Umbilical cord (tissue), 2 donors: ENCODE measurements around the gene ACOT4. TPM values are rescaled to one million over a fixed set of nuclear protein-coding genes. Genes with fewer than 3 reads are reported as not detected.
"Not testable (repeated sequence)": the region's sequence is repeated elsewhere in the genome, so short reads cannot be mapped to it uniquely, and the experiment has no call there.

ENCODE experiments used
- DNase-seq: peaks from one replicate; pipeline ENCODE4 v3.0.0-alpha.2; 2015; ENCODE audit warnings: low spot score
- total RNA-seq: library from RNA; depleted of rRNA; stranded (reverse); fragments of >200 nt; gene quantifications from one replicate; pipeline ENCODE4 v1.2.3, GENCODE V29; 2014; ENCODE audit warnings: low replicate concordance; ENCODE audit not compliant: insufficient read depth

ACOT4 gene, protein sequence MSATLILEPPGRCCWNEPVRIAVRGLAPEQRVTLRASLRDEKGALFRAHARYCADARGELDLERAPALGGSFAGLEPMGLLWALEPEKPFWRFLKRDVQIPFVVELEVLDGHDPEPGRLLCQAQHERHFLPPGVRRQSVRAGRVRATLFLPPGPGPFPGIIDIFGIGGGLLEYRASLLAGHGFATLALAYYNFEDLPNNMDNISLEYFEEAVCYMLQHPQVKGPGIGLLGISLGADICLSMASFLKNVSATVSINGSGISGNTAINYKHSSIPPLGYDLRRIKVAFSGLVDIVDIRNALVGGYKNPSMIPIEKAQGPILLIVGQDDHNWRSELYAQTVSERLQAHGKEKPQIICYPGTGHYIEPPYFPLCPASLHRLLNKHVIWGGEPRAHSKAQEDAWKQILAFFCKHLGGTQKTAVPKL
- 4.3 TPM for total RNA-seq

DNA sequence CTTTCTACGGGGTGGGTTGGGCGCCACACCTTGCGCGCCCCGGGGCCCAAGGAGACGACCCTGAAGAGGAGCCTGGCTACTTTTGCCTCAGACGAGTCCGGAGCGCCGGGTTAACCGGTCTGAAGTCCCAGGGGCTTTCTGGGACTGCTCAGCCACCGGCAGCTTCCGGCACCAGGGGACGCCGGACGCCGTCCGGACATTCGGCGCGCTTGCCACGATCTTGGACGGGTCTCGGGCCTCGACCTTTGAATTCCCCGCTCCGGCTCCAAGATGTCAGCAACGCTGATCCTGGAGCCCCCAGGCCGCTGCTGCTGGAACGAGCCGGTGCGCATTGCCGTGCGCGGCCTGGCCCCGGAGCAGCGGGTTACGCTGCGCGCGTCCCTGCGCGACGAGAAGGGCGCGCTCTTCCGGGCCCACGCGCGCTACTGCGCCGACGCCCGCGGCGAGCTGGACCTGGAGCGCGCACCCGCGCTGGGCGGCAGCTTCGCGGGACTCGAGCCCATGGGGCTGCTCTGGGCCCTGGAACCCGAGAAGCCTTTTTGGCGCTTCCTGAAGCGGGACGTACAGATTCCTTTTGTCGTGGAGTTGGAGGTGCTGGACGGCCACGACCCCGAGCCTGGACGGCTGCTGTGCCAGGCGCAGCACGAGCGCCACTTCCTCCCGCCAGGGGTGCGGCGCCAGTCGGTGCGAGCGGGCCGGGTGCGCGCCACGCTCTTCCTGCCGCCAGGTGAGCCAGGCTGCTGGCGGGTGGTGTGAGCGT lies at the start of gene ACOT4:
Gene ACOT4 (plus strand): TSS at position 184 of the 760 bp plus-strand sequence. CDS start 87 bp downstream, at position 271.
- peak; percentile 36 for DNase-seq

DNA sequence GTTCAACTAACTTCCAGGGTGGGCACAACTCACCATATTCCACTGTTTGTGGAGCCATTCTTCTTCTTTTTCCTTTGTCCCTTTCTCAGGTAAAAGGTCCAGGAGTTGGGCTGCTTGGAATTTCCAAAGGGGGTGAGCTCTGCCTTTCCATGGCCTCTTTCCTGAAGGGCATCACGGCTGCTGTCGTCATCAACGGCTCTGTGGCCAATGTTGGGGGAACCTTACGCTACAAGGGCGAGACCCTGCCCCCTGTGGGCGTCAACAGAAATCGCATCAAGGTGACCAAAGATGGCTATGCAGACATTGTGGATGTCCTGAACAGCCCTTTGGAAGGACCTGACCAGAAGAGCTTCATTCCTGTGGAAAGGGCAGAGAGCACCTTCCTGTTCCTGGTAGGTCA lies 48.7 kb upstream of the ACOT4 start:
- not testable (repeated sequence) for DNase-seq

DNA sequence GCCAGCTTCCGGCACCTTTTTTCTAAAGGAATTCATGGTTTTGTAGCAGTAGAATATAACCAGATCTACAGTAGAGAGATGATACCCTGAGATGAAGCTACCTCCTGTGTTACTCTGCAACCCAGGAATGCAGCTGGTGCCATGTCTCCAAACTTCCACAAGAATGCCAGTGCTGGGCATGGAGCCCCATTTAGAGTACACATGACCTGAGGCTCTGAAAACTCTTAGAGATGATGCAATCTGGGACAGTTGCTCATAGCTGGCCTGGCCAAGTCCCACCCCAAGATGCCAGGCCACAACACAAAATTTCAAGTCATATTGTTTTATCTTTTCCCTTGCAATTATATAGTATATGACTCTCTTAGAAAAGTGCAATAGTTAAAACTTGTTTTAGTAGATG lies 46.3 kb upstream of the ACOT4 start:
- not testable (repeated sequence) for DNase-seq

DNA sequence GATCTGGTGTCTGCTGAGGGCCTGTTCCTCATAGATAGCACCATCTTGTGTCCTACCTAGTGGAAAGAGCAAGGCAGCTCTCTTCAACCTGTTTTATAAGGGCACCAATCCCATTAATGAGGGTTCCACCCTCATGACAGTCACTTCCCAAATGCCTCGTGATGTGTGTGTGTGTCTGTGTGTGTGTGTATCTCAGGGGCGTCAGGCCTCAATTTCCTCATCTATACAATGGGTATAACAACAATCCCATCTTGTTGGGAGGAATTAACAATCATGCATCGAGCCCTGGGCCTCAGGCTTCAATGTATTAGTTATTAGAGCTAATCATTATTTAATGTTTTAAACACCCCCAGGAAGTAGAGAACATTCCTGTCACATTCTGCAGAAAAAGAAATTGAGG lies 42.6 kb upstream of the ACOT4 start:
- DNase-seq, result not testable (repeated sequence)

DNA sequence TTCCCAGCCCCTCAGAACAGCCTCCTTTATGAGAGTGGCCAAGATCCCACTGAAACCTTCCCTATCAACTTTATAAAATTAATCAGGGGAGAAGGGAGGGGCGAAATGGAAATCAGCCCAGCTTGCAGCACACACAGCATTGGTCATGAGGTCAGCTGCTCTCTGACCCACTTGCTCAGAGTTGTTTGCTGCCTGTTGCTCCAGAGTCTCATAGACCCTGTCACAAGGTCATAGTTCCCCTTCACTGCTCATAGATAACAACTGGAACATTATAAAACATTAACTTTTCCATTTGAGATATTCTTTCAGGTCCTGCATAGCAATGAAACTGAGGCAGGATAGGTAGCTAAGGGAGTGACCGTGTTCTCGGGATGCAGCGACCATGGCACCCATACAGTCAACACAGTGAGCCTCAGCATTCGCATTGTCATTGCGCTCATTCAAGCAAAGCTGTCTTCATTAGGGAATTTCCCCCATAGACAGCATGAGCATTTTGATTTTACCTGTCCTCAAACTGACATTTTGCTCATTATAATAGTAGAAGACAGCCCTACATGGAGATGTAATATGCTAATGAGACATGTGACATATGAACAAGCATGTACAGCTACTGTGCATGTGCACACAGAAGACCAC lies 41.7 kb upstream of the ACOT4 start:
- DNase-seq, result not testable (repeated sequence)

DNA sequence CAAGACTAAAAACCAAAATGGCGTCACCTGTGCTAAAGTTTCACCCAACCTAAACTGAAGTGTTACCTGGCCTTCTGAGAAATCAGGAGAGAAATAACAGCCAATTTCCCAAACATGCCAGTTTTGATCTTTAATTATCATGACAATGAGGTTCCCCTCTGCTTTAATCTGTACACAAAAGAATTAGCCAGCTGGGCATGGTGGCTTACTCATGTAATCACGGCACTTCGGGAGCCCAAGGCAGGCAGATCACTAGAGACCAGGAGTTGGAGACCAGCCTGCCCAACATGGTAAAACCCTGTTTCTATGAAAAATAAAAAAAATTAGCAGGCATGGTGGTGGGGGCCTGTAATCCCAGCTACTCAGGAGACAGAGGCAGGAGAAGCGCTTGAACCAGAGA lies 37.8 kb upstream of the ACOT4 start:
- no peak for DNase-seq

DNA sequence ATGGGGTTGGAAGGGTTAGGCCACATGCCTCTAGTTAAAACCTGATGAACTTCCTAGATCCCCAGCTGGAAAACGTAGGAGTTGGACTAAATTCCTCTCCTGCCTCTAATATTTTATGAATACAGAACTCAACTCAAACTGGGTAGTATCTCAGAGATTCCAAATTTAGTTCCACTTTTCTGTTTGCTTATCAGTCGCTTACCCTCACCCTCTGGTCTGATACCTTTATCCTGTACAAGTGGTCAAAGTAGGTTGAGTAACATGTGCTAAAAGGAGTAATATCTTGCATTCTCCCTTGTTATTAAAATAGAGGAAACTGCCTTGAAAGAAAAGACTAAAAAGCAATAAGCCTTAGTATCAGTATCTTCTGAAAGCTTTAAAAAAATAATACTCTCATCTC lies 34.5 kb upstream of the ACOT4 start:
- DNase-seq, result not testable (repeated sequence)

DNA sequence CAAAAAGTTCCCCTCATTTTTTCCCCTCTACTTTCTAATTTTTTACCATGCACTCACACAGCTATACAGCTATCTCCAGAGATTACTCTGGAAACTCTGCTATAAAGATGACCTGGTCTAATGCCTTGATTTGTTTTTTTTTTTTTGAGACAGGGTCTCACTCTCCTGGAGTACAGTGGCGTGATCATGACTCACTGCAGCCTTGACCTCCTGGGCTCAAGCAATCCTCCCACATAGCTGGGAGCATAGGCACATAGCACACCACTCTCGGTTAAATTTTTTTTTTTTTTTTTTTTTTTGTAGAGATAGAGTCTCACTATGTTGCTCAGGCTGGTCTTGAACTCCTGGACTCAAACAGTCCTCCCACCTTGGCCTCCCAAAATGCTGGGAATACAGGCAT lies 33.4 kb upstream of the ACOT4 start:
- not testable (repeated sequence) for DNase-seq

DNA sequence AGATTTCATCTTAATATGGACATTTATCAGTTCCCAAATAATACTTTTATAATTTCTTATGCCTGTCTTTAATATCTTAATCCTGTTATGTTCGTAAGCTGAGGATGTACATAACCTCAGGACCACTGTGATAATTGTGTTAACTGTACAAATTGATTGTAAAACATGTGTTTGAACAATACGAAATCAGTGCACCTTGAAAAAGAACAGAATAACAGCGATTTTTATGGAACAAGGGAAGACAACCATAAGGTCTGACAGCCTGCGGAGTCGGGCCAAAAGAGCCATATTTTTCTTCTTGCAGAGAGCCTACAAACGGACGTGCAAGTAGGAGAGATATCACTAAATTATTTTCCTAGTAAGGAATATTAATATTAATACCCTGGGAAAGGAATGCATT lies 29.4 kb upstream of the ACOT4 start:
- not testable (repeated sequence) for DNase-seq

DNA sequence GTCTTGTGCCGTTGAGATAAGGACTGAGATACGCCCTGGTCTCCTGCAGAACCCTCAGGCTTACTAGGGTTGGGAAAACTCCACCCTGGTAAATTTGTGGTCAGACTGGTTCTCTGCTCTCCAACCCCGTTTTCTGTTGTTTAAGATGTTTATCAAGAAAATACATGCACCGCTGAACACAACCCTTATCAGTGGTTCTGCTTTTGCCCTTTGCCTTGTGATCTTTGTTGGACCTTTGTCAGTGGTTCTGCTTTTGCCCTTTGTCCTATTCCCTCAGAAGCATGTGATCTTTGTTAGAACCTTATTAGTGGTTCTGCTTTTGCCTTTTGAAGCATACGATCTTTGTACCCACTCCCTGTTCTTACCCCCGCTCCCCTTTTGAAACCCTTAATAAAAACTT lies 29.0 kb upstream of the ACOT4 start:
- DNase-seq, result not testable (repeated sequence)

DNA sequence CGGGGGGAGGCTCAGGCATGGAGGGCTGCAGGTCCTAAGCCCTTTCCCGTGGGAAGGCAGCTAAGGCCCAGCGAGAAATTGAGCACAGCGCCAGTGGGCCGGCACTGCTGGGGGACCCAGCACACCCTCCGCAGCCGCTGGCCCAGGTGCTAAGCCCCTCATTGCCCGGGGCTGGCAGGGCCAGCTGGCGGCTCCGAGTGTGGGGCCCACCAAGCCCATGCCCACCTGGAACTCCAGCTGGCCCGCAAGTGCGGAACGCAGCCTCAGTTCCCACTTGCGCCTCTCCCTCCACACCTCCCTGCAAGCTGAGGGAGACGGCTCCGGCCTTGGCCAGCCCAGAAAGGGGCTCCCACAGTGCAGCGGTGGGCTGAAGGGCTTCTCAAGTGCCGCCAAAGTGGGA lies 25.2 kb upstream of the ACOT4 start:
- not testable (repeated sequence) for DNase-seq

DNA sequence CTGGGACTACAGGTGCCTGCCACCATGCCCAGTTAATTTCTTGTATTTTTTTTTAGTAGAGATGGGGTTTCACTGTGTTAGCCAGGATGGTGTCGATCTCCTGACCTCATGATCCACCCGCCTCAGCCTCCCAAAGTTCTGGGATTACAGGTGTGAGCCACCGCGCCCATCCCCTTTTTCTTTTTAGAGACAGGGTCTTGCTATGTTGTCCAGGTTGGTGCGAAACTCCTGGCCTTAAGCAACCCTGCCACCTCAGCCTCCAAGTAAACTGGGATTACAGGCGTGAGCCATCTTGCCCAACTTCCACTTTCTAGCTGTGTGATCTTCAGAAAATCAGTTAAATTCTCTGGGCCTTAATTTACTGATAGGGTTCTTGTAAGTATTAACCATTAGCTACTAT lies 24.7 kb upstream of the ACOT4 start:
- not testable (repeated sequence) for DNase-seq

DNA sequence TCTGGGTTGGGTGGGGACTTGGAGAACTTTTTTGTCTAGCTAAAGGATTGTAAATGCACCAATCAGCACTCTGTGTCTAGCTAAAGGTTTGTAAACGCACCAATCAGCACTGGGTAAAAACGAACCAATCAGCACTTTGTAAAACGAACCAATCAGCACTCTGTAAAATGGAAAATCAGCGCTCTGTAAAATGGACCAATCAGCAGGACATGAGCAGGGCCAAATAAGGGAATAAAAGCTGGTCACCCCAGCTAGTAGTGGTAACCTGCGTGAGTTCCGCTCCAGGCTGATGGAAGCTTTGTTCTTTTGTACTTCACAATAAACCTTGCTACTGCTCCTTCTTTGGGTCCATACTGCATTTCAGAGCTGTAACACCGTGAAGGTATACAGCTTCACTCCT lies 24.3 kb upstream of the ACOT4 start:
- DNase-seq, result no peak

DNA sequence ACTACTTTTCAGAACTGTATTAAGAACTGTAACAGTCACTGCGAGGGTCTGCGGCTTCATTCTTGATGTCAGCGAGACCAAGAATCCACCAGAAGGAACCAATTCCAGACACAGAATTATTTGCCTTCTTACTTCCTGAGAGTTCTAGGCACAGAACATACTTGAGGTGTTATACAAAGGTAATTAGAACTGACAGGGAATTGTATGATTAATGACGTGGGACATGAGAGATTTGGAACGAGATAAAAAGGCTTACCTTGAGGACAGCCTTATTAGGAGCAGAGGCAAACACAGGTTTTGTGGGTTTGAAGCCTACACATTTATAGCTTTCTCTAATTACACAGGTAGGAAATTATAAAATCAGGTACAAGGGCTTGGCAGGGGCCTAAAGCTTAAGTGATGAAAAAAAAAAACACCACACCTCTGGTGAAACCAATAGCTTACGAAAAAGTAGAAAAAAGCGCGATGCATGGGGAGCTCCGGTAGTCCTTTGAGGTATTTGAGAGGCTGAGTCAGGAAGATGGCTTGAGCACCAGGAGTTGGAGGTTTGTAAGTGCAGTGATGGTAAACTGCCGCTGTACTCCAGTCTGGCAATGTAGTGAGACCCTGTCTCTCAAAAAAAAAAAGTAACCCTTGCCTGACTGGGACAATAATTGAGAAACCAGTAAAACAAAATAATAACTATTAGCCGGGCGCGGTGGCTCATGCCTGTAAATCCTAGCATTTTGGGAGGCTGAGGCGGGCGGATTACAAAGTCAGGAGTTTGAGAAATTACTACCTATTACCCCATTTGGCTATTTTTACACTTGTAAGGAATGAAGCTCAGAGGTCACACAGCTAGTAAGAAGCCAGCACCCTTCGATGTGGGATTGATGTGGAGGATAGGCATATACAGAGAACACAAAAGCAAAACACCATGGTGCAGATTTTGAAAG lies 23.5 kb upstream of the ACOT4 start:
- peak; percentile 45 for DNase-seq

DNA sequence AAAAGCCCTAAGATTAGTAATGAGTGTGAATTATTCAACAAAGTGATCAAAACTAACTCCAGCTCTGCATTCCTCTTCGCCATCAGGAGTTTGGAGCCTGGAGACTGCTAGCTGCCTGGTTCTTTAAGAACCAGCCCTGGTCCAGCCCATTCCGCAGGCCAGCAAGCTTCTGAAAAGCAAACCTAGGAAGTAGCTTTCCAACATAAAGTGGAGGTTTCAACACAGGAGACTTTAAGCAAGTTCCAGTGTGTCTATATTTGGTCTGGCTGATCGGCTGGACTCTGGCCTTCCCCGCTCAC lies 22.8 kb upstream of the ACOT4 start:
- not testable (repeated sequence) for DNase-seq

DNA sequence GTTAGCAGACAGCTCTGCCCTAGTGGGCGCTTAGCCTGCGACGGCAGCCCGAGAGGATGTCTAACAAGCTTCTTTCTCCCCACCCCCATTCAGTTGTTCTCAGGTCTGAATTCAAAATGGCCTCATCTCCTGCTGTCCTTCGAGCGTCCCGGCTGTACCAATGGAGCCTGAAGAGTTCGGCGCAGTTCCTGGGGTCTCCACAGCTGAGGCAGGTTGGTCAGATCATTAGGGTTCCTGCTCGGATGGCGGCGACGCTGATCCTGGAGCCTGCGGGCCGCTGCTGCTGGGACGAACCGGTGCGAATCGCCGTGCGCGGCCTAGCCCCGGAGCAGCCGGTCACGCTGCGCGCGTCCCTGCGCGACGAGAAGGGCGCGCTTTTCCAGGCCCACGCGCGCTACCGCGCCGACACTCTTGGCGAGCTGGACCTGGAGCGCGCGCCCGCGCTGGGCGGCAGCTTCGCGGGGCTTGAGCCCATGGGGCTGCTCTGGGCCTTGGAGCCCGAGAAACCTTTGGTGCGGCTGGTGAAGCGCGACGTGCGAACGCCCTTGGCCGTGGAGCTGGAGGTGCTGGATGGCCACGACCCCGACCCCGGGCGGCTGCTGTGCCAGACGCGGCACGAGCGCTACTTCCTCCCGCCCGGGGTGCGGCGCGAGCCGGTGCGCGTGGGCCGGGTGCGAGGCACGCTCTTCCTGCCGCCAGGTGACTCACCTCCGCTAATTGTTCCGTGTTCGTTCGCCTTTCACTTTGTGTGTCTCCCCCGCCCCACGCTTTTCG lies 22.3 kb upstream of the ACOT4 start, which contains the start of gene ACOT2:
Gene ACOT2 (plus strand): TSS at position 29 of the 774 bp plus-strand sequence. CDS start 28 bp downstream, at position 57.
- DNase-seq, result peak; percentile 95

DNA sequence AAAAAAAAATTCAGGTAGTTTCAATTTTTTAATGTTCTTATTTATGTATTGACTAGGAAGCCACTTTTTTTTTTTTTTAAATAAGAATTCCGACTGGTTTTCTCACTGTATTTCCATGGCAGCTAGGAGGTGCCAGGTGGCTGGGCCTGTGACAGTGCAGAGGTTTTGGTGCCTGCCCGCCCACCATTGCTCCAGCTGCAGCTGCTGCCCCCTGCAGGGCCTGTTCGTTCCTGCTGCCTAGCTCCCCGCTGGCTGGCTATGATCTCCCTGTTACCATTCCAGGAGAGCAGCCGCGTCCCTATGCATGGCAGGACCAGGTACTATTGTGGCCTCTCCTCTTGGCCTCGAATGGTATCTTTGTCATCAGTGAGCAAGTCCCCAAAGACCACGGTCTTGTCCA lies 20.8 kb upstream of the ACOT4 start:
- DNase-seq, result peak; percentile 27

DNA sequence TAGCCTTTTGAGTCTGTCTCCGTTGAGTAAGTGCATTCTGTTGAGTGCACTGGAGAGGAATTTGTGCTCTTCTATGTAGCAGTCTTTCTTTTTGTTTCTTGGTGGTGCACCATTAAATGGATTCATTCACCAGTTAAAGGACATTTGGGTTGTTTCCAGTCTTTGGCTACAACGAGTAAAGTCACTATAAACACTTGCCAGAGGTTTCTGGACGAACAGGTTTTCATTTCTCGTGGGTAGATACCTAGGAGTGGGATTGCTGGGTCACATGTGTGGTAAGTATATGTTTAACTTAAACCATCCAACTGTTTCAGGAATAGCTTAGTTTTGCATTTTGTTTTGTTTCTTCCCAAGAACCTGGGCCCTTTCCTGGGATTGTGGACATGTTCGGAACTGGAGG lies 18.6 kb upstream of the ACOT4 start:
- DNase-seq, result not testable (repeated sequence)

DNA sequence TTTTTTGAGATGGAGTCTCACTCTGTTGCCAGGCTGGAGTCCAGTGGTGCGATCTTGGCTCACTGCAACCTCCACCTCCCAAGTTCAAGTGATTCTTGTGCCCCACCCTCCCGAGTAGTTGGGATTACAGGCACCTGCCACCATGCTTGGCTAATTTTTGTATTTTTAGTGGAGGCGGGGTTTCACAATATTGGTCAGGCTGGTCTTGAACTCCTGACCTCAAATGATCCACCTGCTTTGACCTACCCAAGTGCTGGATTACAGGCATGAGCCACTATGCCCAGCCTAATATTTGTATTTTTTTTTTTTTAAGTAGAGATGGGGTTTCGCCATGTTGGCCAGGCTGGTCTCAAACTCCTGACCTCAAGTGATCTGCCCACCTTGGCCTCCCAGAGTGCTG lies 17.9 kb upstream of the ACOT4 start:
- not testable (repeated sequence) for DNase-seq

DNA sequence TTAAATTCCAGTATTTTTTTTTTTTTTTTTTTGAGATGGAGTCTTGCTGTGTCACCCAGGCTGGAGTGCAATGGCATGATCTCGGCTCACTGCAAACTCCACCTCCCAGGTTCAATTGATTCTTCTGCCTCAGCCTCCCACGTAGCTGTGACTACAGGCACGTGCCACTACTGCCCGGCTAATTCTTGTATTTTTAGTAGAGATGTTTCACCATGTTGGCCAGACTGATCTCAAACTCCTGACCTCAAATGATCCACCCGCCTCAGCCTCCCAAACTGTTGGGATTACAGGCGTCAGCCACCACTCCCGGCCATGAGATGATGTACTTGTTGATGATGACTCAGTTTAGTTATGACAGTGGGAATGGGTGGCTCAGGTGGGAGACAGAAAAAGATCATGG lies 17.4 kb upstream of the ACOT4 start:
- DNase-seq, result not testable (repeated sequence)
